H9 (cell line): ENCODE measurements around the gene FBXL7. TPM values are rescaled to one million over a fixed set of nuclear protein-coding genes. Genes with fewer than 3 reads are reported as not detected.

Experiments
- DNase-seq: peaks from one replicate; pipeline ENCODE4 v3.0.0-alpha.2; 2017
- H2AFZ ChIP-seq: one replicate; pipeline ENCODE4 v1.6.1; 2013; ENCODE audit warnings: mild to moderate bottlenecking, low read length, control low read depth, moderate library complexity
- H2AK5ac ChIP-seq: 2 replicates; pipeline ENCODE4 v1.6.1; 2013; ENCODE audit warnings: low read length, control low read depth, mixed read lengths; ENCODE audit not compliant: insufficient read length
- H2BK120ac ChIP-seq: one replicate; pipeline ENCODE4 v1.6.1; 2013; ENCODE audit warnings: low read depth, mild to moderate bottlenecking, low read length, control low read depth, inconsistent platforms; ENCODE audit not compliant: poor library complexity, severe bottlenecking
- H2BK12ac ChIP-seq: 2 replicates; pipeline ENCODE4 v1.6.1; 2013; ENCODE audit warnings: low read length, control low read depth, mixed read lengths, low read depth; ENCODE audit not compliant: insufficient read length
- H2BK15ac ChIP-seq: 2 replicates; pipeline ENCODE4 v1.6.1; 2013; ENCODE audit warnings: low read depth, low read length, control low read depth
- H2BK20ac ChIP-seq: one replicate; pipeline ENCODE4 v1.6.1; 2013; ENCODE audit warnings: low read depth, mild to moderate bottlenecking, low read length, control low read depth, inconsistent platforms; ENCODE audit not compliant: poor library complexity, severe bottlenecking
- H2BK5ac ChIP-seq: 2 replicates; pipeline ENCODE4 v1.6.1; 2013; ENCODE audit warnings: low read length, control low read depth, mixed read lengths; ENCODE audit not compliant: insufficient read length
- H3K14ac ChIP-seq: 2 replicates; pipeline ENCODE4 v1.6.1; 2013; ENCODE audit warnings: low read length, control low read depth; ENCODE audit not compliant: insufficient read depth
- H3K18ac ChIP-seq: 2 replicates; pipeline ENCODE4 v1.6.1; 2013; ENCODE audit warnings: low read depth, mild to moderate bottlenecking, mixed read lengths, low read length, control low read depth; ENCODE audit not compliant: insufficient read length
- H3K23ac ChIP-seq: 2 replicates; pipeline ENCODE4 v1.6.1; 2013; ENCODE audit warnings: low read length, control low read depth, mixed read lengths, low read depth; ENCODE audit not compliant: insufficient read length
- H3K23me2 ChIP-seq: 2 replicates; pipeline ENCODE4 v1.6.1; 2013; ENCODE audit warnings: low read depth, mild to moderate bottlenecking, mixed read lengths, low read length, control low read depth; ENCODE audit not compliant: insufficient read length, poor library complexity, severe bottlenecking
- H3K27ac ChIP-seq: 2 replicates; pipeline ENCODE4 v1.5.1; 2013; ENCODE audit warnings: low read length, control low read depth, mixed read lengths, low read depth; ENCODE audit not compliant: insufficient read length
- H3K27me3 ChIP-seq: 2 replicates; pipeline ENCODE4 v1.6.1; 2013; ENCODE audit warnings: low read length, control low read depth, inconsistent platforms; ENCODE audit not compliant: insufficient read depth
- H3K4ac ChIP-seq: 2 replicates; pipeline ENCODE4 v1.6.1; 2013; ENCODE audit warnings: low read depth, mild to moderate bottlenecking, control low read depth, inconsistent platforms, low read length, moderate library complexity
- H3K4me1 ChIP-seq: 2 replicates; pipeline ENCODE4 v1.6.1; 2013; ENCODE audit warnings: low read length, control low read depth, inconsistent platforms; ENCODE audit not compliant: insufficient read depth
- H3K4me2 ChIP-seq: 2 replicates; pipeline ENCODE4 v1.6.1; 2013; ENCODE audit warnings: low read length, control low read depth, mixed read lengths; ENCODE audit not compliant: insufficient read length, insufficient read depth
- H3K56ac ChIP-seq: 2 replicates; pipeline ENCODE4 v1.6.1; 2013; ENCODE audit warnings: low read depth, mild to moderate bottlenecking, mixed read lengths, low read length, control low read depth; ENCODE audit not compliant: insufficient read length
- H3K79me1 ChIP-seq: 2 replicates; pipeline ENCODE4 v1.6.1; 2013; ENCODE audit warnings: low read depth, mild to moderate bottlenecking, moderate library complexity, low read length, control low read depth, inconsistent platforms; ENCODE audit not compliant: insufficient read depth, poor library complexity, severe bottlenecking
- H3K79me2 ChIP-seq: 2 replicates; pipeline ENCODE4 v1.6.1; 2013; ENCODE audit warnings: low read length, control low read depth, inconsistent platforms; ENCODE audit not compliant: insufficient read depth
- H3K9ac ChIP-seq: 2 replicates; pipeline ENCODE4 v1.6.1; 2013; ENCODE audit warnings: low read length, control low read depth, mixed read lengths; ENCODE audit not compliant: insufficient read length; ENCODE audit errors: extremely low read depth
- H3K9me3 ChIP-seq: one replicate; pipeline ENCODE4 v1.6.1; 2013; ENCODE audit warnings: low read depth, low read length, inconsistent platforms; ENCODE audit not compliant: control insufficient read depth
- H3T11ph ChIP-seq: one replicate; pipeline ENCODE4 v1.6.1; 2013; ENCODE audit warnings: mild to moderate bottlenecking, low read length, control low read depth, inconsistent platforms
- H4K20me1 ChIP-seq: one replicate; pipeline ENCODE4 v1.6.1; 2013; ENCODE audit not compliant: control insufficient read depth, insufficient read length, insufficient read depth
- H4K5ac ChIP-seq: 2 replicates; pipeline ENCODE4 v1.6.1; 2013; ENCODE audit warnings: low read depth, mild to moderate bottlenecking, mixed read lengths, low read length, control low read depth; ENCODE audit not compliant: insufficient read length
- H4K8ac ChIP-seq: replicated peaks from 2 replicates; pipeline ENCODE4 v1.6.1; 2013; ENCODE audit warnings: low read length, control low read depth, mixed read lengths, low read depth; ENCODE audit not compliant: insufficient read length
- H4K91ac ChIP-seq: 2 replicates; pipeline ENCODE4 v1.6.1; 2013; ENCODE audit warnings: low read depth, mild to moderate bottlenecking, moderate library complexity, mixed read lengths, low read length, control low read depth; ENCODE audit not compliant: insufficient read length
- H3K27ac Mint-ChIP-seq, 3 experiments: 2 replicates in 2 of 3; 3 replicates in 1 of 3; pipeline ENCODE4 v1.8.0; 2020 to 2021; ENCODE audit warnings: mixed read lengths in 3 of 3, mild to moderate bottlenecking in 1 of 3, moderate library complexity in 1 of 3
- H3K27me3 Mint-ChIP-seq: 2 replicates; pipeline ENCODE4 v1.8.0; 2021; ENCODE audit warnings: low read depth, mild to moderate bottlenecking, moderate library complexity, mixed read lengths
- H3K36me3 Mint-ChIP-seq, 3 experiments: 2 replicates in 2 of 3; 3 replicates in 1 of 3; pipeline ENCODE4 v1.8.0; 2020 to 2021; ENCODE audit warnings: low read depth in 3 of 3, mixed read lengths in 3 of 3; ENCODE audit not compliant: insufficient read depth in 1 of 3
- H3K4me1 Mint-ChIP-seq, 2 experiments: 2 replicates each; pipeline ENCODE4 v1.8.0; 2020; ENCODE audit warnings: mixed read lengths in 2 of 2
- H3K4me3 Mint-ChIP-seq, 2 experiments: 2 replicates in 1 of 2; 3 replicates in 1 of 2; pipeline ENCODE4 v1.8.0; 2020 to 2021; ENCODE audit warnings: mild to moderate bottlenecking in 2 of 2, mixed read lengths in 2 of 2, moderate library complexity in 1 of 2
- H3K9me3 Mint-ChIP-seq, 2 experiments: 2 replicates in 1 of 2; 3 replicates in 1 of 2; pipeline ENCODE4 v1.8.0; 2020; ENCODE audit warnings: mild to moderate bottlenecking in 2 of 2, mixed read lengths in 2 of 2, moderate library complexity in 1 of 2
- total RNA-seq: library from RNA; stranded (reverse); gene quantifications from 2 replicates; pipeline ENCODE4 v1.2.1, GENCODE V29; 2021
- TF ChIP-seq, protein P1 (sequence below): fragments of 200-600 bp; sonication (generic); conservative IDR thresholded peaks from 3 replicates; pipeline ENCODE4 v1.8.0; 2021; ENCODE audit warnings: antibody characterized with exemption, mild to moderate bottlenecking

FBXL7 gene
- total RNA-seq, 1 experiment from 2014 or later: 14.6 TPM

DNA sequence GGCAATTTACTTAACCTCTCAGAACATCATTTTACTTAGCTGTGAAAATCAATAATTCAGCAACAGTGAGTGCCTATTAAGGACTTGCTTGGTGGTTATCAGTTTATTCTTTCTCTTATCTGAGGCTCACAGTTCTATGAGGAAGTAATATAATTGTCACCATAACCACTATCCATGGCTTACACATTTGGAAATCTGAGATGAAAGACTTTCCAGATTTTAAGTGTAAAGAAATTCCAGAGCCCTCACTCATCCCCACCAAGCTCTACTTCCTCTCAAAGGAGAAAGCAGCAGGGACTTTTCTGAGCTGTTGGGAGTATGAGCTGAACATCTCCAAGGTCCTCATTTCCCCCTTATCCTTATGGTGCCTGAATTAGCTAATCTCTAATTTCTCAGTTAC, 321.5 kb downstream of the FBXL7 start:
- no peak overlapping the region for H3T11ph ChIP-seq
- no peak overlapping the region for H3K4me2 ChIP-seq
- Mint-ChIP-seq H3K9me3 (peaks cover 0 to 4% of the 10 kb centered on the region in 2 experiments; a peak in 3 of 5 replicates), H3K4me1 (peaks cover 7% of the 10 kb centered on the region in 2 experiments; a peak in 3 of 4 replicates), H3K27me3 (no peaks in the 10 kb centered on the region), H3K27ac (no peak overlapping the region), H3K36me3 (no peaks in the 10 kb centered on the region), H3K4me3 (no peak overlapping the region)
- H4K5ac ChIP-seq: no peak overlapping the region
- no peak overlapping the region for H2AK5ac ChIP-seq
- no peak overlapping the region for H3K56ac ChIP-seq
- H2BK12ac ChIP-seq: no peak overlapping the region
- H4K91ac ChIP-seq: no peak overlapping the region
- H4K8ac ChIP-seq: no peak overlapping the region
- no peaks in the 10 kb centered on the region for H3K9me3 ChIP-seq
- H2AFZ ChIP-seq: no peak overlapping the region
- H3K79me2 ChIP-seq: peaks cover 2% of the 10 kb centered on the region; the same call in 1 of the 2 replicates
- H2BK5ac ChIP-seq: no peak overlapping the region
- H3K27ac ChIP-seq: no peak overlapping the region
- no peak overlapping the region for H2BK15ac ChIP-seq
- no peak overlapping the region for H3K18ac ChIP-seq
- TF ChIP-seq, protein P1, sequence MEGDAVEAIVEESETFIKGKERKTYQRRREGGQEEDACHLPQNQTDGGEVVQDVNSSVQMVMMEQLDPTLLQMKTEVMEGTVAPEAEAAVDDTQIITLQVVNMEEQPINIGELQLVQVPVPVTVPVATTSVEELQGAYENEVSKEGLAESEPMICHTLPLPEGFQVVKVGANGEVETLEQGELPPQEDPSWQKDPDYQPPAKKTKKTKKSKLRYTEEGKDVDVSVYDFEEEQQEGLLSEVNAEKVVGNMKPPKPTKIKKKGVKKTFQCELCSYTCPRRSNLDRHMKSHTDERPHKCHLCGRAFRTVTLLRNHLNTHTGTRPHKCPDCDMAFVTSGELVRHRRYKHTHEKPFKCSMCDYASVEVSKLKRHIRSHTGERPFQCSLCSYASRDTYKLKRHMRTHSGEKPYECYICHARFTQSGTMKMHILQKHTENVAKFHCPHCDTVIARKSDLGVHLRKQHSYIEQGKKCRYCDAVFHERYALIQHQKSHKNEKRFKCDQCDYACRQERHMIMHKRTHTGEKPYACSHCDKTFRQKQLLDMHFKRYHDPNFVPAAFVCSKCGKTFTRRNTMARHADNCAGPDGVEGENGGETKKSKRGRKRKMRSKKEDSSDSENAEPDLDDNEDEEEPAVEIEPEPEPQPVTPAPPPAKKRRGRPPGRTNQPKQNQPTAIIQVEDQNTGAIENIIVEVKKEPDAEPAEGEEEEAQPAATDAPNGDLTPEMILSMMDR: no peak
- no peaks in the 10 kb centered on the region for H3K27me3 ChIP-seq
- H3K14ac ChIP-seq: no peak overlapping the region
- H3K79me1 ChIP-seq: no peaks in the 10 kb centered on the region
- H3K4me1 ChIP-seq: no peaks in the 10 kb centered on the region
- H3K4ac ChIP-seq: no peak overlapping the region
- H3K23ac ChIP-seq: no peak overlapping the region
- H2BK20ac ChIP-seq: no peak overlapping the region
- no peak overlapping the region for H3K9ac ChIP-seq
- no peaks in the 10 kb centered on the region for H3K23me2 ChIP-seq
- H4K20me1 ChIP-seq: no peaks in the 10 kb centered on the region
- no peak for DNase-seq
- H2BK120ac ChIP-seq: no peak overlapping the region
